K562 (cell line): ENCODE results near the gene CDC27. TPM values are rescaled to one million over a fixed set of nuclear protein-coding genes. Genes with fewer than 3 reads are reported as not detected.

ENCODE experiments used
- ATF2 ChIP-seq: sonication (generic); formaldehyde crosslinking; IDR thresholded peaks from 2 replicates; pipeline ENCODE4 v1.8.1; 2022; ENCODE audit warnings: missing genetic modification reagents
- CHD4 ChIP-seq: fragments of 200-600 bp; sonication (generic); IDR thresholded peaks from 3 replicates; pipeline ENCODE4 v1.6.1; 2012; ENCODE audit warnings: low read depth, mild to moderate bottlenecking, mixed read lengths, low read length, inconsistent platforms; ENCODE audit not compliant: insufficient read depth, insufficient replicate concordance, poor library complexity, severe bottlenecking
- CREM ChIP-seq: IDR thresholded peaks from 2 replicates; pipeline ENCODE4 v1.6.1; 2014; ENCODE audit warnings: antibody characterized with exemption, low read depth
- IRF1 ChIP-seq: sonication (generic); formaldehyde crosslinking; IDR thresholded peaks from 2 replicates; pipeline ENCODE4 v1.8.0; 2022; ENCODE audit warnings: missing genetic modification reagents, mild to moderate bottlenecking, borderline replicate concordance
- POLR2H ChIP-seq: IDR thresholded peaks from 2 replicates; pipeline ENCODE4 v1.6.1; 2016; ENCODE audit warnings: missing genetic modification characterization, low read depth, mild to moderate bottlenecking, control low read depth, missing compliant biosample characterization, moderate library complexity
- PREB ChIP-seq: sonication (generic); formaldehyde crosslinking; IDR thresholded peaks from 2 replicates; pipeline ENCODE4 v1.8.1; 2023; ENCODE audit warnings: mild to moderate bottlenecking, missing genetic modification reagents
- RBM22 ChIP-seq: fragments of 200-400 bp; formaldehyde crosslinking; IDR thresholded peaks from 2 replicates; pipeline ENCODE4 v1.6.1; 2018; ENCODE audit warnings: low read length, low read depth; ENCODE audit not compliant: poor library complexity, severe bottlenecking
- SRSF9 ChIP-seq: fragments of 200-400 bp; formaldehyde crosslinking; IDR thresholded peaks from 2 replicates; pipeline ENCODE4 v1.6.1; 2017; ENCODE audit warnings: low read depth, low read length, borderline replicate concordance
- TCF15 ChIP-seq: fragments of 250-450 bp; sonication (Bioruptor Pico); IDR thresholded peaks from 2 replicates; pipeline ENCODE4 v1.8.0; 2022; ENCODE audit warnings: moderate library complexity, mild to moderate bottlenecking, inconsistent platforms
- U2AF2 ChIP-seq: fragments of 200-400 bp; formaldehyde crosslinking; optimal IDR thresholded peaks from 2 replicates; pipeline ENCODE3; 2017; ENCODE audit warnings: low read depth, mild to moderate bottlenecking, low read length
- ZNF695 ChIP-seq: fragments of 450-650 bp; formaldehyde crosslinking; IDR thresholded peaks from 2 replicates; pipeline ENCODE4 v1.4.0; 2020; ENCODE audit warnings: mild to moderate bottlenecking, moderate library complexity
- polyA plus RNA-seq, 8 experiments: library from polyadenylated mRNA; depleted of rRNA in 4 of 8; stranded (reverse) in 5 of 8; unstranded in 3 of 8; fragments of >200 nt; fragmentation: Nextera tagmentation in 2 of 8; fragmentation: Illumina TruSeq in 1 of 8; extraction: Ambion mirVana in 2 of 8; extraction: Trizol in 1 of 8; gene quantifications; 2 replicates each; pipeline versions ENCODE4 v1.2.1 to v1.2.3, GENCODE V29; 2011 to 2014; ENCODE audit warnings: inconsistent platforms in 1 of 8, missing spikeins in 1 of 8
- total RNA-seq, 7 experiments: library from RNA; depleted of rRNA in 6 of 7; stranded (reverse); fragments of >200 nt in 6 of 7; fragmentation: Illumina TruSeq in 2 of 7; extraction: Trizol in 2 of 7; gene quantifications; 2 replicates each; pipeline versions ENCODE4 v1.2.1 to v1.2.3, GENCODE V29; 2011 to 2021; ENCODE audit warnings: low replicate concordance in 1 of 7

Gene CDC27
- total and polyA plus RNA-seq, 9 of the 15 experiments (the other 6 are each of a cell fraction or from before 2014, with no cell fraction given): 28.6 to 155 (median 94.1) TPM

GRCh38 chr17:47188271-47188875 is 722 bp downstream of the CDC27 start (continued):
- TF ChIP-seq POLR2H: no peak
- 0 out of 2 replicates have a peak, but pooled peaks have one; percentile 44 for TF ChIP-seq CREM
- no peak for TF ChIP-seq U2AF2
- TF ChIP-seq PREB (CRISPR knock-in tag): no peak
- no peak for TF ChIP-seq IRF1
- TF ChIP-seq RBM22: no peak
- no peak for TF ChIP-seq ZNF695 (CRISPR knock-in tag)
- no peak for TF ChIP-seq CHD4
- TF ChIP-seq ATF2: no peak
- no peak for TF ChIP-seq TCF15
- no peak for TF ChIP-seq SRSF9
